GM10248 (cell line): ENCODE measurements around the gene TMEM174.

Source experiments
- CTCF ChIA-PET: fragments of 300-600 bp; sonication (Branson Sonifier 250); formaldehyde crosslinking; extraction: SDS; loops from one replicate; lab custom pipeline; 2021; ENCODE audit warnings: antibody characterized with exemption; lab: Yijun Ruan, JAX
- POLR2A ChIA-PET: fragments of 350-650 bp; sonication (Branson Sonifier 250); formaldehyde crosslinking; extraction: SDS; loops from one replicate; lab custom pipeline; 2020; ENCODE audit warnings: antibody characterized with exemption; lab: Yijun Ruan, JAX
- DNase-seq: peaks from one replicate; pipeline ENCODE4 v3.0.0; 2012; ENCODE audit errors: extremely low spot score
- TF ChIP-seq, protein P1 (sequence below): IDR thresholded peaks from 2 replicates; pipeline ENCODE4 v1.5.1; 2012; ENCODE audit warnings: mild to moderate bottlenecking, low read depth; ENCODE audit errors: extremely low read depth, missing control alignments, control extremely low read depth

TMEM174 gene

DNA sequence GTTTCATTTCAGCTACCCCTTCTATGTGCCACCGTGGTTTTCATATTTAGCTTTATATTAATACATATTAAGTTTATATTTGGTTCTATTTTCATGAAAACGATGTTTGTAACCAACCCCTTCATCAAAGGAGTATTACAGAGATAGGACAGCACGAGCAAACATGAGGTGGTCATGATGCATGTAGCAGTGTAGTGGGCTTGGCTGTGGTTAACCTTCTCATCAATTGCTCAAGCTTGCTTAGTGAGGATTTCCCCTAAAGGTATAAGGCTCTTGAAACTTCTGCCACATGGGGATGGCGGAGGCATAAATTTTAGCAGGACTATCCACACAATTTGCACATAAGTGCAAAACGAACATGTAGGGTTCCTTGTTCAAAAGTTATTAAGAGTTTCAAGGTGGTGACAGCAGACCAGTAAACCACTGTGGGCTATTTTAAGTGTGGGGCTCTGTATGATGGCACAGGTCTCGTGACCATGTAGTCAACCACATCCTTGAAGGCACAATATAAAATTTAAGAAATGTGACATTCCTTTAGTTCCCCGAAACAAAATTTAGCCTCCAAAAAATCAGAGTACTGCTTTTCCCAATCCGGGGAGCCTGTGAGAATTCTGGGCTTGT lies 24.8 kb downstream of the TMEM174 start:
- TF ChIP-seq, protein P1, sequence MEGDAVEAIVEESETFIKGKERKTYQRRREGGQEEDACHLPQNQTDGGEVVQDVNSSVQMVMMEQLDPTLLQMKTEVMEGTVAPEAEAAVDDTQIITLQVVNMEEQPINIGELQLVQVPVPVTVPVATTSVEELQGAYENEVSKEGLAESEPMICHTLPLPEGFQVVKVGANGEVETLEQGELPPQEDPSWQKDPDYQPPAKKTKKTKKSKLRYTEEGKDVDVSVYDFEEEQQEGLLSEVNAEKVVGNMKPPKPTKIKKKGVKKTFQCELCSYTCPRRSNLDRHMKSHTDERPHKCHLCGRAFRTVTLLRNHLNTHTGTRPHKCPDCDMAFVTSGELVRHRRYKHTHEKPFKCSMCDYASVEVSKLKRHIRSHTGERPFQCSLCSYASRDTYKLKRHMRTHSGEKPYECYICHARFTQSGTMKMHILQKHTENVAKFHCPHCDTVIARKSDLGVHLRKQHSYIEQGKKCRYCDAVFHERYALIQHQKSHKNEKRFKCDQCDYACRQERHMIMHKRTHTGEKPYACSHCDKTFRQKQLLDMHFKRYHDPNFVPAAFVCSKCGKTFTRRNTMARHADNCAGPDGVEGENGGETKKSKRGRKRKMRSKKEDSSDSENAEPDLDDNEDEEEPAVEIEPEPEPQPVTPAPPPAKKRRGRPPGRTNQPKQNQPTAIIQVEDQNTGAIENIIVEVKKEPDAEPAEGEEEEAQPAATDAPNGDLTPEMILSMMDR: no peak
- DNase-seq: no peak
- ChIA-PET CTCF (interaction anchor here (0.9 to 1.8 kb wide), 3 partner anchors 12 to 95 kb away, joined by 3 to 4 read pairs (median 3); no protein-coding TSS in a partner anchor), POLR2A (no interaction called here)

- CTCF ChIA-PET: interaction anchor here (1.8 kb wide), 1 partner anchor 10 kb away, joined by 4 read pairs; no protein-coding TSS in a partner anchor
- TF ChIP-seq, protein P1: no peak
- POLR2A ChIA-PET: no interaction called here
- DNase-seq: no peak
These were observed 26.0 kb downstream of the TMEM174 start for GRCh38 chr5:73198833-73199592.

DNA sequence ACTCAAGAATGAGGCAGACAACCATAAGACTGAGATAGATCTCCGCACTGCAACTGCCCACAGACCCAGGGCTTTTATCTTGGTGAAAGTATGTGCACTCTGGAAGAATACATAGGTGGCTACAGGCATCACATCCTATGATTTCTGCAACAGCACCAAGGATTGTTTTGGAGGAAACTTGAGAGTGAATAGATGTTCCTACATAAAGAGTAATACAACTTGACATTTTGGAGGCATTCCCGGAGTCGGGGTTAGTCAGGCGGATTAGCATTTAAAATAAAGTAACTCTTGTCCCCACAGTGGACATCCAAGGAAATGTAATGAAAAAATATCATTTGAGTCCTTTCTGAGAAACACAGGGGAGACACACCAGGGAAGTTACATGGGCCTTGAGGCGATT lies 26.7 kb downstream of the TMEM174 start:
- DNase-seq: no peak
- TF ChIP-seq, protein P1: no peak
- POLR2A ChIA-PET: no interaction called here
- CTCF ChIA-PET: interaction anchor here (1.8 kb wide), 1 partner anchor 10 kb away, joined by 4 read pairs; no protein-coding TSS in a partner anchor

DNA sequence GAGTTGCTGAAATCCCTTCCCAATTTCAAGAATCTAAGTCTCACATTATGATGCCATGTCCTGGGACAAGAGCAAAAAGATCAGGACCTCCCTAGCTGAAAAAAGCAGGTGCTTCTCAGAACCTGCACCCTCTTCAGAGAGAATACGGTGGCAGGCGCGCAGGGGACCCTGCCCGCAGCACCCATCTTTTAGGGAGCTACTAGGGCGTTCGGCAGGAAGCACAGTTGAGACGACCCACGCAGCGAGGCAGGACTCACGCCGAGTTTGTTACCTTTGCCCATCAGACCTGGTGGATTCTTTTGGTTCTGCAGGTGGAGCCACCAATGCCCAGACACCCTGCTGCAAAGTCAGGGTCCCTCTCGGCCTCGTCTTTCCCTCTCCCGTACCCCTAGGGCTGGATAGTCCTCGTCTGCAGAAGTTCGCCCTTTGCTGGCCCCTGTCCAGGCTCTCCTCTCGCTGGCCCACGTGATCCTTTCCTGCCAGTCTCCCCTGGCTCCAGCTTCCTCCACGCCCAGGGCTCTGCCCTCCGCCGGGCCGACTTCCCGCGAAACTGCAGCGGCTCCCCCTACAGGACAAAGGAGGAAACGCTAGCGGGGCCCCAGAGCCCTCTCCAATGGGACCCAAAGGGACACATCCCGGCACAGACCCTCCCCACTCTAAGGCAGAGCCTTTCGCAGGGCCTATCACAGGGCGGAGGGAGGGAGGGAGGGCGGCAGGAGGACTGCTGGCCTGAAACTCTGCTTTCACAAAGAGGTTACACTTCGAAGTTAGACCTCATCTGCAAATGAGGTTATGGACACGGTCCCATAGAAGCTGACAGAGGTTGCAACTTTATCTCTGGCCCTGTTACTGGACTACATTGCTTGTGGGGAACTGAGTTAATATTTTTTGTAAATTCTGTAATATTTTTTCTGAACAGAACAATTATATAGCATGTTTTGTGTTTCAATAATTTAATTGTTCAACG lies 28.8 kb downstream of the TMEM174 start:
- CTCF ChIA-PET: interaction anchor here (0.6 to 1.5 kb wide), 17 partner anchors 11 to 591 kb away, joined by 3 to 5 read pairs (median 3); no protein-coding TSS in a partner anchor
- peak; percentile 76 for DNase-seq
- TF ChIP-seq, protein P1: peak; percentile 76
- POLR2A ChIA-PET: interaction anchor here (0.6 kb wide), 1 partner anchor 16 kb away, joined by 3 read pairs; no protein-coding TSS in a partner anchor

- no peak for DNase-seq
- POLR2A ChIA-PET: interaction anchor here (0.5 kb wide), 1 partner anchor 370 kb away, joined by 3 read pairs; no protein-coding TSS in a partner anchor
- TF ChIP-seq, protein P1: no peak
- CTCF ChIA-PET: interaction anchor here (1.4 to 1.8 kb wide), 4 partner anchors 11 to 121 kb away, joined by 3 to 6 read pairs (median 4); no protein-coding TSS in a partner anchor
These were observed 31.3 kb downstream of the TMEM174 start for GRCh38 chr5:73204332-73204731.
